GM13977 (cell line): ENCODE data around the gene SSBP4.
A peak's percentile ranks its signal among the peaks of the same experiment; 100 is the strongest.

Experiments used
- DNase-seq: peaks from one replicate; pipeline ENCODE4 v3.0.0; 2012; ENCODE audit warnings: low spot score
- in situ Hi-C: fragments of 300-500 bp; cut with MboI; formaldehyde crosslinking; loops from one replicate; pipeline ENCODE4 v1.12.0; 2022; ENCODE audit warnings: low sequenced_read_pairs, low pct_unique_long_range_greater_than_20kb, mixed read lengths, inconsistent platforms; ENCODE audit not compliant: unreplicated experiment
- TF ChIP-seq, protein P1 (sequence below): IDR thresholded peaks from 2 replicates; pipeline ENCODE4 v1.5.1; 2012; ENCODE audit warnings: mild to moderate bottlenecking, control low read depth; ENCODE audit not compliant: insufficient read depth; ENCODE audit errors: extremely low read depth, missing control alignments

Gene SSBP4

DNA sequence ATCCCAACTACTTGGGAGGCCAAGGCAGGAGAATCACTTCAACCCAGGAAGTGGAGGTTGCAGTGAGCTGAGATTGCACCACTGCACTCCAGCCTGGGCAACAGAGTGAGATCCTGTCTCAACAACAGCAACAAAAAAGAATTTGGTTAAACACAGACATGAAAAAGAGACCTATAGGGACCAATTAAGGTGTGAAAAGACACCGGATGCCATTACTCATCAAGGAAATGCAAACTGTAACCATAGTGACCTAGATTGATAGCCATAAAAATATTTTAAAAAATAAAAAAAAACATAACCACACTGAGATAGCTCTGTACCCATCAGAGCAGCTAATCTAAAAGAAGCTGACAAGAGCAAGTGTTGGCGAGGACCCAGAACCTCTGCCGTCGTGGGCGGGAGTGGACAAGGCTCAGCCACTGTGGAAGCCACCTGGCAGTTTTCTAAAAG is 55.8 kb downstream of the SSBP4 start:
- no peak for DNase-seq
- in situ Hi-C loops = no loop called here
- TF ChIP-seq, protein P1, sequence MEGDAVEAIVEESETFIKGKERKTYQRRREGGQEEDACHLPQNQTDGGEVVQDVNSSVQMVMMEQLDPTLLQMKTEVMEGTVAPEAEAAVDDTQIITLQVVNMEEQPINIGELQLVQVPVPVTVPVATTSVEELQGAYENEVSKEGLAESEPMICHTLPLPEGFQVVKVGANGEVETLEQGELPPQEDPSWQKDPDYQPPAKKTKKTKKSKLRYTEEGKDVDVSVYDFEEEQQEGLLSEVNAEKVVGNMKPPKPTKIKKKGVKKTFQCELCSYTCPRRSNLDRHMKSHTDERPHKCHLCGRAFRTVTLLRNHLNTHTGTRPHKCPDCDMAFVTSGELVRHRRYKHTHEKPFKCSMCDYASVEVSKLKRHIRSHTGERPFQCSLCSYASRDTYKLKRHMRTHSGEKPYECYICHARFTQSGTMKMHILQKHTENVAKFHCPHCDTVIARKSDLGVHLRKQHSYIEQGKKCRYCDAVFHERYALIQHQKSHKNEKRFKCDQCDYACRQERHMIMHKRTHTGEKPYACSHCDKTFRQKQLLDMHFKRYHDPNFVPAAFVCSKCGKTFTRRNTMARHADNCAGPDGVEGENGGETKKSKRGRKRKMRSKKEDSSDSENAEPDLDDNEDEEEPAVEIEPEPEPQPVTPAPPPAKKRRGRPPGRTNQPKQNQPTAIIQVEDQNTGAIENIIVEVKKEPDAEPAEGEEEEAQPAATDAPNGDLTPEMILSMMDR = no peak

DNA sequence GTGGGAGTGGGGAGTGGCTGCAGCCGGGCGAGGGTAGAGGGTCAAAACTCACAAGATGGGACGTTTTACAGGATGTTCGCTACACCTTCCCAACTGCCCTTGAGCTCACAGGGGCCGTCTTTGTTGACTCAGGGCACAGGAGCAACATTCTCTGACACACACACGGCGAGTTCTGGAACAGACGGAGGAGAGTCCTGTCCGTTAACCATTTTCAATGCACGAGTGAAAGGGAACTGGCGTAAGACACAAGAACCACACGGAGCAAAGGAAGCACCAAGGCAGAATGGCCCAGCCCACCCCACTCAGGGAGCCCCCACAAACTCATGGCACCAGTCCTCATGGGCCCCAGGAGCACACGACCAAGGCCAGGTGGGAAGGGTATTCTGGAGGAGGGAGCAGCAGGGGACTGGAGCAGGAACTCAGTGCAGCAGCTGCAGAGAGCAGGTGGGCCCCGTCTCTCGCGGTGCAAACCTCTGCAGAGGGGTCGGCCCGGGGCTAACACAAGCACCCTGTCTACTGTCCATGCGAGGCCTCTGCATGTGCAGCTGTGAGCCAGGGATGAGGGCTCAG is 56.6 kb downstream of the SSBP4 start:
- TF ChIP-seq, protein P1 = no peak
- DNase-seq = no peak
- in situ Hi-C loops = no loop called here

DNA sequence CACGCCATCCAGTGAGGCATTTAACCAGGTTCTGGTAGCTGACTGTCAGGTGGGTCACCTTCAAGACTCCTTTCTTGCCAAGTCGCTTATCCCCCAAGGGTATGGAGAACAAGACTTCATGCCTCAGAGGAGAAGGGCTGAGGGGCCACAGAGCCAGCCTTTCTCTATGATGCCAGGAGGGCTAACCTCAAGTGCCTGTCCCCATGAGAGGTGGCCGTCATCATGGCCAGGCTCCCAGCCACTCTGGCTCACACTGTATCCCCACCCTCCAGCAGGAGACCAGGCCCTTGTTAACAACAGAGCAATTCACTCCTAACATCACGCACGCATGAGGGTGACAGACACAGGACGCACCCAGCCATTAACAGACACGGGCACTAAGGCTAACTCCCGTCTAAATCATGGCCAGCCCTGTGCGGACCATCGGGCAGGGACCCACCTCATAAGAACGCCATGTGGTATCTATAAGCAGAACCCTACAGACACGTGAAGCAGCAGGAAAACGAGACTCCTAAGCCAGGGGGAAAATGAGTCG is 57.4 kb downstream of the SSBP4 start:
- in situ Hi-C loops = no loop called here
- TF ChIP-seq, protein P1 = no peak

DNA sequence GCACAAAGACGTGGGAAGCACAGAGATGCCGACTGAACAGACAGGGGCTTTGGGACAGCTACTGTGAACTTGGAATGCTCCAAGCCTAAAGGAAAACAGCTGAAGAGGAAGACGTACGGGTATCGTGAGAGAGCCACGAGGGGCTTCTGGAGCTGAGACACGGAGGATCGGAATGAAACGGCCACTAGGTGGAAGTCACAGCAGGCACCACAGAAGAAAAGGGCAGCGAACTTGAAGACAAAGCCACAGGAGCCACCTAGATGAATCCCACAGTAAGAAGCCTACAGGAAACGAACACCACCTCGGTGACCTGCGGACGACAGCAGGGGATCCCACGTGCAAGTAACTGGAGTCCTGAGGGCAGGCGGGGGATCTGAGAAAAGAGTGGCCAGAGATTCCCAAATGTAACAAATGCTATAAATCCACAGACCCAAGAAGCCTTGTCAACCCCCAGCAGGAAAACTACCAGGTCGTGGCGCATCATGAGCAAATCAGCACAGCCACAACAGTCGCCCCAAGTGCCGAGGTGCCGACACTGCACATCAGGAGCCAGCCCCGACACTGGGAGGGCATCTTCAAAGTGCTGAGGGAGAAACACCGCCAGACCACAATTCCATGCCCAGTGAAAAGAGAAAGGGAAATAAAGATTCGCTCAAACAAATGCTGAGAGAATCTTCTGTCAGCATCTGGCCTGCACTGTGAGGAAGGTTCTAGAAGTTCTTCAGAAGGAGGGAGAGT is 58.0 kb downstream of the SSBP4 start:
- DNase-seq = no peak
- in situ Hi-C loops = no loop called here
- TF ChIP-seq, protein P1 = no peak

More for the DNA sequence above, 57.4 kb downstream of the SSBP4 start:
- no peak for DNase-seq

DNA sequence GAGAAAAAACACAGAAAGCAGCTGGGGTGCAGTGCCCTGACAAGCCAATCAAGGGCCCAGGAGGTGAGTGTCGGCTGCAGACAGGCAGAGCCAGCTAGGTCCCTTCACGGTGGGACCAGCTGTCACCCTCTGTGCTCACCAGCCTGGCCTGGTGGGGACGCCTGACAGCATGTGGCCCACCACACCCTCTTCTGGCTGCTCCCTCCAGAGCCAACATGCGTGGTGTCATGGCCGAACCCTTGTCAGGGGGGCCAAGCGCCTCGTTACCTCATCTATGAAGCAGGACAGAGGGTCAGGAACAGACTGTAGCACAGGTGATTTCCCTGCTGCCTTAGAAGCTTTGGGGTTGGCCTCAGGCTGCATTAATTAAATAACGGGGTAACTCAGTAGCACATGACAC is 58.8 kb downstream of the SSBP4 start:
- TF ChIP-seq, protein P1 = no peak
- in situ Hi-C loops = no loop called here
- no peak for DNase-seq

DNA sequence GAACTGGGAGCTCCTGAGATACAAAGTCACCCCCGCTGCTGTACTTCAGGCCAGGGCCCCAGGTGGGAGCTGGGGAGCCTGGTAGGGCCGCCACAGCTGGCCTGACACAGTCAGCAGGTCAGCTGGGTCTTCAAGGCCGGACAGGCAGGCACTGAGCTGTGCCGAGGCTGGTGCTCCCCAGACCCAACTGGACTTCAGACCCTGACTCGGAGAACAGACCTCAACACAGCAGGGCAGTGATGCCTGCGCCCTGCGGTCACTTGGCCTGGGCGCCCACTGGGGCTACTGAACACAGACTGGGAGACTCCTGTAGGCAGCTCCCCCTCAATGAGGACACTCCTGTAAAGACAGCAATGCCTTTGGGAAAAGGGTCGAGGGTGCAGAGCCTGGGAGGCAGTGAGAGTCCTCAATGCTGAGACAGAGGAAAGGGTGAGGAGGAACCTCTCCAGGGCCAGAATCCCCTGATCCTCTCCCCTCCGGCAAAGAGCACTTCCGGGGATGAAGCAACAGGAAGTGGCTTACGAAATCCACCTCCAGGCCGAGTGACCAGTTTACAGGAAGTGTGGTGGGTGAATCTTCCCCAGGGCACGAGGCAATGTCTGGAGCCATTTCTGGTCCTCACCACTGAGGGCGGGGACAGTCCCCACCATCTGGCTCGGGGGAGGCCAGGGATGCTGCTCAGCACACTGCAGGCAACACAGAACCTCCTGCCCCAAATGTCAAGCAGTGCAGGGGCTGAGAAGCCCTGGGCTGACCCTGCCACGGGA is 59.5 kb downstream of the SSBP4 start:
- TF ChIP-seq, protein P1 = no peak
- DNase-seq = peak; percentile 87
- in situ Hi-C loops = no loop called here
